Small intestine (tissue), 7 donors: ENCODE measurements around the gene CPN1. TPM values are rescaled to one million over a fixed set of nuclear protein-coding genes. Genes with fewer than 3 reads are reported as not detected.

Experiments
- DNase-seq, 2 donors: peaks; one replicate each; pipeline versions ENCODE4 v3.0.0 to v3.0.0-alpha.2; 2013
- FAIRE-seq: peaks from 2 replicates; lab custom pipeline; 2012; peaks lifted over from hg19 to GRCh38; lab: Jason Lieb, UNC
- H3K27ac ChIP-seq, 3 donors: one replicate each; pipeline ENCODE4 v1.5.1; 2013; ENCODE audit warnings: low read length in 2 of 3, mild to moderate bottlenecking in 2 of 3, control low read depth in 1 of 3, inconsistent platforms in 1 of 3, low read depth in 1 of 3, moderate library complexity in 1 of 3
- H3K27me3 ChIP-seq, 3 donors: one replicate each; pipeline ENCODE4 v1.6.1; 2013; ENCODE audit warnings: low read length in 3 of 3, inconsistent platforms in 1 of 3; ENCODE audit not compliant: control insufficient read depth in 3 of 3, insufficient read depth in 3 of 3
- H3K36me3 ChIP-seq, 3 donors: one replicate each; pipeline ENCODE4 v1.6.1; 2013; ENCODE audit warnings: low read length in 3 of 3, inconsistent platforms in 1 of 3, low read depth in 1 of 3, mild to moderate bottlenecking in 1 of 3, moderate library complexity in 1 of 3; ENCODE audit not compliant: control insufficient read depth in 3 of 3, insufficient read depth in 2 of 3
- H3K4me1 ChIP-seq, 3 donors: one replicate each; pipeline ENCODE4 v1.6.1; 2013; ENCODE audit warnings: low read length in 2 of 3, inconsistent platforms in 1 of 3, low read depth in 1 of 3, mild to moderate bottlenecking in 1 of 3, moderate library complexity in 1 of 3; ENCODE audit not compliant: control insufficient read depth in 3 of 3, insufficient read depth in 2 of 3
- H3K4me3 ChIP-seq, 3 donors: one replicate each; pipeline ENCODE4 v1.5.1; 2013; ENCODE audit warnings: low read length in 3 of 3, control low read depth in 1 of 3, inconsistent platforms in 1 of 3, low read depth in 1 of 3, mild to moderate bottlenecking in 1 of 3, moderate library complexity in 1 of 3
- H3K9me3 ChIP-seq, 2 donors: one replicate each; pipeline ENCODE4 v1.6.1; 2013; ENCODE audit warnings: low read depth in 1 of 2, low read length in 1 of 2; ENCODE audit not compliant: control insufficient read depth in 2 of 2, insufficient read depth in 1 of 2
- WGBS, 3 donors: extraction: QIAGEN DNeasy Blood & Tissue Kit; methylation state at CpG; one replicate each; pipeline ENCODE4 v1.1.7; 2013; 5-methylcytosine and 5-hydroxymethylcytosine counted together
- polyA plus RNA-seq, 4 donors: library from polyadenylated mRNA; stranded (reverse) in 3 of 4; unstranded in 1 of 4; fragments of 200-250 nt in 3 of 4; fragments of 120-200 nt in 1 of 4; gene quantifications; one replicate each; pipeline versions ENCODE4 v1.2.1 to v1.2.3, GENCODE V29; 2013
- donor health status: healthy with polysubstance abuse.
- donor health status: control.
- donor health status: control.
- donor health status: Bipolar disorder and iron deficiency.
- donor health status: healthy.

CPN1 gene
- polyA plus RNA-seq, 4 donors = 0.99 TPM; not detected in 3

DNA sequence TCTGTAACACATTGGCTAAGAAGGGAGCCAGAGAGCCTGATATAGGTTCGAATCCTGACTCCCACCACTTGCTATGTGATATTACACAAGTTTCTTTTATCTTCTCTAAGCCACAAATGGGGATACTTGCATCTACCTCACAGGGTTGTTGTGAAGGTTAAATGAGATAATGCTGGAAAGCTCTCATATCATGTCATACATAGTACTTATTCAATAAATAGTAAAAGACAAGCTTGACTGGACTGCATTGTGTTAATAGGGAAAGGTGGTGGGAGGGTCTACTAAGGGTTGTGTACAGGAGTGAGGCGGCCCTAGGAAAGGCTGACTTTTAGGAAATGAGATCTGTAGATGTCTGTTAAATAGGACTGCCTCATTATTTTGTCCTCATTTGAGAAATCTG lies 36.1 kb downstream of the CPN1 start:
- Histone ChIP-seq H3K4me3 (no peak overlapping the region), H3K4me1 (peaks cover 0 to 10% (median 1%) of the 10 kb centered on the region in 3 donors), H3K27ac (no peak overlapping the region), H3K36me3 (no peaks in the 10 kb centered on the region), H3K9me3 (no peaks in the 10 kb centered on the region), H3K27me3 (no peaks in the 10 kb centered on the region)
- DNase-seq (no peak), FAIRE-seq (no peak)
- WGBS, 3 donors = 61 to 63% (median 62%) methylated on average over 2 of the region's 2 CpGs

DNA sequence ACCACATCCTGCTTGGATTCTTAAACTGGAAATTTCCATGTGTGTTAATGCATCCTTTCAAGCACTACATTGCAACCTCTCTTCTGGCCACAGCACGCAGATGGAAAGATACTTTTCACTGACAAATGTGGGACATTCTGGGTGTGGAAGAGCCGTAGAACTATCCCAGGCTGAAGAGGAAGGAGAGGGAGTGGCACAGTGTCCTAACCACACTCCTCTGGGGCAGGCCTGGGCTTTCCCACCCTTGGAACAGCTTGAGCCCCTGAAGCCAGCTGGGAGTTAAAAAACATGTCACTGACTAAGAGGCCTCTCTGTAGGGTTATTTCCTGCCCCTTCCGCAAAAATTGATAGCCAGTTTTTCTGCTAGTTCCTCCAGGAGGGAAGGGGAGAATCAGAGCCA lies 37.9 kb downstream of the CPN1 start:
- peak in 1 of 2 donors; percentile 12 for DNase-seq
- FAIRE-seq = no peak
- 34 to 58% (median 37%) methylated on average over 3 of the region's 3 CpGs for whole genome bisulfite sequencing, 3 donors

GRCh38 chr10:100043344-100043743 lies 38.3 kb downstream of the CPN1 start:
- DNase-seq (peak in 1 of 2 donors; percentile 72), FAIRE-seq (no peak)
- no peaks in the 10 kb centered on the region for H3K36me3 ChIP-seq
- H3K4me3 ChIP-seq = no peak overlapping the region
- H3K9me3 ChIP-seq = no peaks in the 10 kb centered on the region
- peak overlapping the region in 1 of 3 donors; percentile 52 for H3K27ac ChIP-seq
- 56 to 72% (median 62%) methylated on average over 2 of the region's 2 CpGs for WGBS, 3 donors
- no peaks in the 10 kb centered on the region for H3K27me3 ChIP-seq
- H3K4me1 ChIP-seq = peaks cover 3 to 22% (median 4%) of the 10 kb centered on the region in 3 donors

More for the DNA sequence above, 37.9 kb downstream of the CPN1 start:
- H3K36me3 ChIP-seq = no peaks in the 10 kb centered on the region
- no peaks in the 10 kb centered on the region for H3K27me3 ChIP-seq
- H3K27ac ChIP-seq = peak overlapping the region in 2 of 3 donors; percentile 21 to 41
- H3K9me3 ChIP-seq = no peaks in the 10 kb centered on the region
- H3K4me1 ChIP-seq = peaks cover 2 to 17% (median 4%) of the 10 kb centered on the region in 3 donors
- H3K4me3 ChIP-seq = no peak overlapping the region

DNA sequence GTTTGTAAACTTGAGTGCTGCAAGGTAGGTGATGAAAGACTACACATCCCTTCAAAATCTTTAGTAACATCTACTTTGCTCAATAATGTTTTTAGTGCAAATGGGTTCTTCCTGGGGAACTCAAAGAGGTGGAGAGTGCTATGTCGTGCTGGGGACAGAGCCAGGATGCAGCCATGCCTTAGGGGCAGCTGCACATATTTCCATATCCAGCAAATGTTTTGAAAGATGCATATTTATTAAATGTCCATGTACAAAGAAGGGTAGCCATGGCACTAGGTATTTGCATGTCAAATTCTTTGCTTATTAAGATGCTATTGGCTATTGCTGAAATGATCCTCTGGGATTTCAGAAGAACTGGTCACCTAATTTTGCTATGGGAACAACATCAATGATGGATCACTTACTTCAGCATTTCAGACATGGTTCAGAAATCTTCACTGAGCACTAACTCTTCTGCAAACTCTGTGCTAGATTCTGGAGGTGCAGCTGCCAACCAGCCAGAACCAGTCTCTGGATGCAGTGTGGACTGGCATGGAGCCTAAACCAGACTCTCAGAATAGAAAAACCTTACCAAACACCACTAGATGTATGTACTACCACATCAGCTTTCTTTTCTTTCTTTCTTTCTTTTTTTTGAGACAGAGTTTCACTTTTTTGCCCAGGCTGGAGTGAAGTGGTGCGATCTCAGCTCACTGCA lies 40.2 kb downstream of the CPN1 start:
- Histone ChIP-seq H3K4me1 (peaks cover 3 to 27% (median 4%) of the 10 kb centered on the region in 3 donors), H3K27me3 (no peaks in the 10 kb centered on the region), H3K9me3 (no peaks in the 10 kb centered on the region), H3K4me3 (no peak overlapping the region), H3K27ac (no peak overlapping the region), H3K36me3 (no peaks in the 10 kb centered on the region)
- DNase-seq (no peak), FAIRE-seq (no peak)
- WGBS, 3 donors = 80 to 92% (median 89%) methylated on average over 2 of the region's 2 CpGs

DNA sequence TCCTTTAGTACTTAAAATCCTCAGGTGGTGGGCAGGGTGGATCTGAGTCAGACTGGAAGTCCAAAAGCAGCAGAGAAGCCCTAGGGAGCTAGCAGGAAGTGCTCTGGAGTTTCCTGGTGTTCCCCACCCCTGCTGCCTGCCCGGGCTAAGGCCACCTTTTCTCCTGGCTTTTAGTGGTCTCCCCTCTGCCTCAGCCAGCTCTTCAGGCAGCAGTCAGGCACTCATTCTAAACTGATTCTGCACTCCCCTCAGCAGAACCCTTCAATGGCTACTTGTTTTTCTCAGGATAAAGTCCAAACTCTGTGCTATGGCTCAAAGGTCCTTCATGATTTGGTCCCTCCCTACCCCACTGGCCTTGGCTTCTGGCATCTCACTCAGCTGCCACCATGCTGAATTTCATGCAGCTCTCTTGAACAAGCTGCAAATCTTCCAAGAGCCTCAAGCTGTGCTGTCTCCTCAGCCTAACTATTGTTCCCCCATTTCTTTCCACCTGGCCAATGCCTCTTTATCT lies 43.1 kb downstream of the CPN1 start:
- WGBS, 3 donors = 0 to 27% (median 8%) methylated on average over 1 of the region's 1 CpG

GRCh38 chr10:100037758-100038315 lies 43.8 kb downstream of the CPN1 start:
- Histone ChIP-seq H3K27me3 (no peaks in the 10 kb centered on the region), H3K9me3 (peaks cover 0 to 6% of the 10 kb centered on the region in 2 donors), H3K36me3 (no peaks in the 10 kb centered on the region), H3K4me3 (no peak overlapping the region), H3K4me1 (peaks cover 2 to 20% (median 3%) of the 10 kb centered on the region in 3 donors), H3K27ac (peak overlapping the region; percentile 70 to 86 (median 77))
- FAIRE-seq = no peak
- DNase-seq = peak in 1 of 2 donors; percentile 59
- 38 to 56% (median 44%) methylated on average over 5 of the region's 5 CpGs for WGBS, 3 donors

More for the DNA sequence above, 43.1 kb downstream of the CPN1 start:
- peak; percentile 80 to 92 for DNase-seq
- Histone ChIP-seq H3K27me3 (no peaks in the 10 kb centered on the region), H3K4me1 (peaks cover 2 to 20% (median 3%) of the 10 kb centered on the region in 3 donors), H3K36me3 (no peaks in the 10 kb centered on the region), H3K27ac (peak overlapping the region; percentile 70 to 86 (median 77)), H3K4me3 (no peak overlapping the region), H3K9me3 (no peaks in the 10 kb centered on the region)
- no peak for FAIRE-seq

- H3K36me3 ChIP-seq = no peaks in the 10 kb centered on the region
- WGBS, 3 donors = 27 to 66% (median 43%) methylated on average over 7 of the region's 7 CpGs
- peaks cover 2 to 20% (median 3%) of the 10 kb centered on the region in 3 donors for H3K4me1 ChIP-seq
- H3K9me3 ChIP-seq = peaks cover 0 to 8% of the 10 kb centered on the region in 2 donors
- FAIRE-seq (no peak), DNase-seq (no peak)
- H3K4me3 ChIP-seq = no peak overlapping the region
- no peaks in the 10 kb centered on the region for H3K27me3 ChIP-seq
- H3K27ac ChIP-seq = no peak overlapping the region
These were observed 44.8 kb downstream of the CPN1 start for GRCh38 chr10:100036850-100037249.

DNA sequence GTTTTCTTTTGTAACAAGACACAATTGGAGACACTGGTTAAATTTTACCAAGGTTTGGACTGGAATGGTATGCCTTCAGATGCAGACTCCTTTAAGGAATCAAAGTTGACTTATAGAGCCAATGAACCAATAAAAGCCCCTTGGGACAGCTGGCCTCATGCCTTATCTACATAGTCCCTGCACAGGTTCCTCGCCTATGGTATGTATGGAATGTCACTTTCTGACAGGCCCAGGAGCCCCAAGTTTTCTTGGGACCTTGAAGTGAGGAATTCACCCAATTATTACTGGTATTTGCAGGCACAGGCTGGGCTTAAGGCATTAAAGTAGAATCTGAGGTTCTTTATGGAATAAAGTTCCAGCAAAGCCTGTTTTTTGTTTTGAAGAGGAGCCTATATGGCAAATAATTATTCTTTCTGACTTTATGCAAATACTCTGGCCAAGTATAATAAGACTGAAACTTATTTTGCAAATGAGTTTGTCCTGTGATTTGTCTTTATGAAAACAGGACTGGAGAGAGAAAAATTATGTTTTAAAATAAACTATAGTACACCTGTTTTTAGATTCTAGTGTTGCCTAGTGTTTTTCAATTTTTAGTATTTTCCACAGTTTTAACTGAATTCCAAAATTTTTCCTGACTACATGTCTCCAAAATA lies 47.8 kb downstream of the CPN1 start:
- H3K4me1 ChIP-seq = peaks cover 1 to 13% (median 1%) of the 10 kb centered on the region in 3 donors
- H3K27ac ChIP-seq = no peak overlapping the region
- FAIRE-seq (no peak), DNase-seq (no peak)
- peaks cover 0 to 10% of the 10 kb centered on the region in 2 donors for H3K9me3 ChIP-seq
- H3K27me3 ChIP-seq = no peaks in the 10 kb centered on the region
- no peak overlapping the region for H3K4me3 ChIP-seq
- WGBS, 3 donors = 19 to 63% (median 58%) methylated on average over 1 of the region's 1 CpG
- H3K36me3 ChIP-seq = no peaks in the 10 kb centered on the region
